Natural killer cell (primary cell): Measurements from ENCODE around the gene LNPEP. TPM values are rescaled to one million over a fixed set of nuclear protein-coding genes. Genes with fewer than 3 reads are reported as not detected.

Experiments used
- ATAC-seq, 3 donors: fragments of 150-1000 bp in 2 of 3; fragments of 200-7000 bp in 1 of 3; cut with Tn5 transposase; 1 replicate in 1 of 3; 2 replicates in 2 of 3; pipeline ENCODE4 v1.10.0; 2021; ENCODE audit warnings: mild to moderate bottlenecking in 2 of 3, moderate library complexity in 2 of 3
- DNase-seq, 2 donors: peaks; one replicate each; pipeline versions ENCODE4 v3.0.0 to v3.0.0-alpha.2; 2013 to 2021; ENCODE audit warnings: mixed read lengths in 1 of 2
- H3K27ac ChIP-seq: one replicate; pipeline ENCODE4 v1.5.1; 2013; ENCODE audit warnings: mild to moderate bottlenecking, low read length
- H3K27me3 ChIP-seq: one replicate; pipeline ENCODE4 v1.6.1; 2013; ENCODE audit warnings: low read length; ENCODE audit not compliant: control insufficient read depth, insufficient read depth
- H3K36me3 ChIP-seq: one replicate; pipeline ENCODE4 v1.6.1; 2013; ENCODE audit warnings: low read length; ENCODE audit not compliant: control insufficient read depth, insufficient read depth
- H3K4me1 ChIP-seq: one replicate; pipeline ENCODE4 v1.6.1; 2013; ENCODE audit warnings: low read length; ENCODE audit not compliant: control insufficient read depth, insufficient read depth
- H3K4me3 ChIP-seq: one replicate; pipeline ENCODE4 v1.5.1; 2013; ENCODE audit warnings: low read length
- H3K9me3 ChIP-seq: one replicate; pipeline ENCODE4 v1.6.1; 2013; ENCODE audit warnings: low read length; ENCODE audit not compliant: control insufficient read depth, insufficient read depth
- H3K27ac Mint-ChIP-seq, 2 donors: one replicate each; pipeline ENCODE4 v1.8.0; 2022; ENCODE audit warnings: mild to moderate bottlenecking in 2 of 2, mixed read lengths in 2 of 2, moderate library complexity in 1 of 2
- H3K27me3 Mint-ChIP-seq, 2 donors: one replicate each; pipeline ENCODE4 v1.8.0; 2022; ENCODE audit warnings: low read depth in 2 of 2, mixed read lengths in 2 of 2
- H3K36me3 Mint-ChIP-seq: one replicate; pipeline ENCODE4 v1.8.0; 2022; ENCODE audit warnings: mixed read lengths
- H3K4me1 Mint-ChIP-seq, 2 donors: one replicate each; pipeline ENCODE4 v1.8.0; 2022; ENCODE audit warnings: mixed read lengths in 2 of 2
- H3K4me3 Mint-ChIP-seq: one replicate; pipeline ENCODE4 v1.8.0; 2022; ENCODE audit warnings: mild to moderate bottlenecking, moderate library complexity, mixed read lengths
- H3K9me3 Mint-ChIP-seq, 2 donors: one replicate each; pipeline ENCODE4 v1.8.0; 2022; ENCODE audit warnings: mixed read lengths in 2 of 2
- CTCF ChIP-seq: fragments of 200-600 bp; IDR thresholded peaks from one replicate; pipeline ENCODE4 v1.8.0; 2022; ENCODE audit warnings: antibody characterized with exemption
- WGBS: methylation state at CpG from one replicate; pipeline ENCODE4 v1.1.7; 2013; ENCODE audit warnings: missing lambda C conversion rate; ENCODE audit not compliant: insufficient coverage; 5-methylcytosine and 5-hydroxymethylcytosine counted together
- intact Hi-C: fragments of 100-400 bp; cut with micrococcal nuclease; formaldehyde crosslinking; loops from one replicate; pipeline ENCODE4 v1.14.2; 2022
- total RNA-seq, 4 donors: library from RNA; stranded (reverse); fragments of 120-200 nt in 1 of 4; gene quantifications; one replicate each; pipeline versions ENCODE4 v1.2.3 to v1.2.4, GENCODE V29; 2013 to 2022

The LNPEP gene
- total RNA-seq, 3 donors from 2014 or later (not counting 1 experiment from before 2014, with no cell fraction given): 126 to 162 (median 135) TPM

- no peak for DNase-seq
- Mint-ChIP-seq H3K27me3 (no peaks in the 10 kb centered on the region), H3K4me1 (peaks cover 72 to 91% of the 10 kb centered on the region in 2 donors), H3K4me3 (peak overlapping the region; percentile 79), H3K9me3 (no peaks in the 10 kb centered on the region), H3K36me3 (no peaks in the 10 kb centered on the region), H3K27ac (peak overlapping the region; percentile 85 to 94)
- Histone ChIP-seq H3K4me1 (peaks cover 18% of the 10 kb centered on the region), H3K4me3 (no peak overlapping the region), H3K27ac (no peak overlapping the region), H3K27me3 (no peaks in the 10 kb centered on the region), H3K9me3 (no peaks in the 10 kb centered on the region), H3K36me3 (peaks cover 3% of the 10 kb centered on the region)
- no peak for TF ChIP-seq CTCF
- intact Hi-C loops: loop anchor here (2.0 kb wide), 1 partner anchor 16 kb away; no protein-coding TSS in a partner anchor
- ATAC-seq: peak; percentile 38 to 53 (median 50)
- WGBS: 54% methylated on average over 4 of the region's 5 CpGs
These were observed 36.9 kb downstream of the LNPEP start for GRCh38 chr5:96972599-96973334.

GRCh38 chr5:96973532-96974401, 37.9 kb downstream of the LNPEP start:
- 17% methylated on average over 2 of the region's 2 CpGs for WGBS
- ATAC-seq: peak; percentile 68 to 77 (median 71)
- peaks cover 3% of the 10 kb centered on the region for H3K36me3 ChIP-seq
- H3K4me3 Mint-ChIP-seq: peak overlapping the region; percentile 82
- TF ChIP-seq CTCF: no peak
- peak overlapping the region; percentile 24 for H3K27ac ChIP-seq
- peaks cover 16% of the 10 kb centered on the region for H3K4me1 ChIP-seq
- H3K4me1 Mint-ChIP-seq: peaks cover 64 to 85% of the 10 kb centered on the region in 2 donors
- peak overlapping the region; percentile 82 to 94 for H3K27ac Mint-ChIP-seq
- H3K27me3 Mint-ChIP-seq: no peaks in the 10 kb centered on the region
- DNase-seq: peak in 1 of 2 donors; percentile 45
- no peaks in the 10 kb centered on the region for H3K27me3 ChIP-seq
- intact Hi-C loops: loop anchor here (2.0 kb wide), 1 partner anchor 17 kb away; no protein-coding TSS in a partner anchor
- no peaks in the 10 kb centered on the region for H3K9me3 Mint-ChIP-seq
- H3K36me3 Mint-ChIP-seq: no peaks in the 10 kb centered on the region
- H3K4me3 ChIP-seq: no peak overlapping the region
- H3K9me3 ChIP-seq: no peaks in the 10 kb centered on the region

GRCh38 chr5:96975656-96976055, 39.8 kb downstream of the LNPEP start:
- Mint-ChIP-seq H3K27me3 (no peaks in the 10 kb centered on the region), H3K36me3 (no peaks in the 10 kb centered on the region), H3K4me1 (peaks cover 54 to 75% of the 10 kb centered on the region in 2 donors), H3K9me3 (no peaks in the 10 kb centered on the region), H3K4me3 (no peak overlapping the region), H3K27ac (peak overlapping the region; percentile 82 to 94)
- H3K4me3 ChIP-seq: no peak overlapping the region
- H3K4me1 ChIP-seq: peaks cover 16% of the 10 kb centered on the region
- intact Hi-C loops: no loop called here
- TF ChIP-seq CTCF: no peak
- ATAC-seq (no peak), DNase-seq (no peak)
- no peaks in the 10 kb centered on the region for H3K27me3 ChIP-seq
- no peaks in the 10 kb centered on the region for H3K9me3 ChIP-seq
- H3K36me3 ChIP-seq: peaks cover 22% of the 10 kb centered on the region
- H3K27ac ChIP-seq: no peak overlapping the region
